ENCODE results near the gene NEFH.

- TF ChIP-seq EZH2phosphoT487 (IDR thresholded peaks at IDR 0.05; ENCODE audit: borderline replicate concordance, low read length) = no peak
- TF ChIP-seq, protein P1, sequence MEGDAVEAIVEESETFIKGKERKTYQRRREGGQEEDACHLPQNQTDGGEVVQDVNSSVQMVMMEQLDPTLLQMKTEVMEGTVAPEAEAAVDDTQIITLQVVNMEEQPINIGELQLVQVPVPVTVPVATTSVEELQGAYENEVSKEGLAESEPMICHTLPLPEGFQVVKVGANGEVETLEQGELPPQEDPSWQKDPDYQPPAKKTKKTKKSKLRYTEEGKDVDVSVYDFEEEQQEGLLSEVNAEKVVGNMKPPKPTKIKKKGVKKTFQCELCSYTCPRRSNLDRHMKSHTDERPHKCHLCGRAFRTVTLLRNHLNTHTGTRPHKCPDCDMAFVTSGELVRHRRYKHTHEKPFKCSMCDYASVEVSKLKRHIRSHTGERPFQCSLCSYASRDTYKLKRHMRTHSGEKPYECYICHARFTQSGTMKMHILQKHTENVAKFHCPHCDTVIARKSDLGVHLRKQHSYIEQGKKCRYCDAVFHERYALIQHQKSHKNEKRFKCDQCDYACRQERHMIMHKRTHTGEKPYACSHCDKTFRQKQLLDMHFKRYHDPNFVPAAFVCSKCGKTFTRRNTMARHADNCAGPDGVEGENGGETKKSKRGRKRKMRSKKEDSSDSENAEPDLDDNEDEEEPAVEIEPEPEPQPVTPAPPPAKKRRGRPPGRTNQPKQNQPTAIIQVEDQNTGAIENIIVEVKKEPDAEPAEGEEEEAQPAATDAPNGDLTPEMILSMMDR (IDR thresholded peaks at IDR 0.05; ENCODE audit: low read depth, low read length, poor library complexity, severe bottlenecking) = no peak
Measured at GRCh38 chr22:29481265-29482000, 1.4 kb downstream of the NEFH start.
